Measurements from ENCODE around the gene SERPINF2.
"Not testable (repeated sequence)": the region's sequence is repeated elsewhere in the genome, so short reads cannot be mapped to it uniquely, and the experiment has no call there.

Gene SERPINF2

DNA sequence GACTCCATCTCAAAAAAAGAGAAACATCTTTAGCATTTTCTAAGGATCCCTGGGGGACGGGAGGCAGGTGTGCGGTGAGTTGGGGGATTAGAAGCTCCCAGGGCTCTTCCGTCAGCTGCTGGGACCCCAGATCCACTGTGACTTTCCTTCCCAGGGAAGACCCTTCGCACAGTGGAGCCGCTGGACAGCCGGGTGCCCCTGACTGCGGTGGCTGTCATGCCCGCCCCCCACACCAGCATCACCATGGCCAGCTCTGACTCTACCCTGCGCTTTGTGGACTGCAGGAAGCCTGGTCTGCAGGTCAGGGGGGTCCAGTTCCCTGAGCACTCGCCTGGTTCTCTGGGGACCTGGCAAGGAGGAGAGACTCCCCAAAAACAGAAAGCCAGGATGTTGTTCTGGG, 7.3 kb upstream of the SERPINF2 start:
- Histone ChIP-seq H3K27me3 (ENCODE audit: control insufficient read depth in 1 of 2, insufficient read depth in 2 of 2, low read length in 2 of 2) (no peaks in the 10 kb centered on the region), H3K27ac (ENCODE audit: low read depth, low read length) (no peak overlapping the region), H3K9me3 (ENCODE audit: control insufficient read depth in 1 of 2, low read length in 2 of 2) (no peaks in the 10 kb centered on the region), H3K36me3 (ENCODE audit: control insufficient read depth in 1 of 2, insufficient read depth in 2 of 2, low read length in 2 of 2) (peaks cover 5 to 37% of the 10 kb centered on the region in 2 donors), H3K4me3 (ENCODE audit: low read depth in 1 of 2, low read length in 2 of 2) (no peak overlapping the region), H3K9ac (ENCODE audit: low read depth in 1 of 2, low read length in 2 of 2) (no peak overlapping the region), H3K4me1 (ENCODE audit: control insufficient read depth in 1 of 2, insufficient read depth in 2 of 2, low read length in 2 of 2) (peaks cover 11 to 12% of the 10 kb centered on the region in 2 donors)

- Histone ChIP-seq H3K9me3 (ENCODE audit: control insufficient read depth in 1 of 2, low read length in 2 of 2) (no peaks in the 10 kb centered on the region), H3K4me3 (ENCODE audit: low read depth in 1 of 2, low read length in 2 of 2) (no peak overlapping the region), H3K4me1 (ENCODE audit: control insufficient read depth in 1 of 2, insufficient read depth in 2 of 2, low read length in 2 of 2) (peaks cover 8 to 11% of the 10 kb centered on the region in 2 donors), H3K36me3 (ENCODE audit: control insufficient read depth in 1 of 2, insufficient read depth in 2 of 2, low read length in 2 of 2) (peaks cover 5 to 37% of the 10 kb centered on the region in 2 donors), H3K27me3 (ENCODE audit: control insufficient read depth in 1 of 2, insufficient read depth in 2 of 2, low read length in 2 of 2) (no peaks in the 10 kb centered on the region), H3K27ac (ENCODE audit: low read depth, low read length) (no peak overlapping the region), H3K9ac (ENCODE audit: low read depth in 1 of 2, low read length in 2 of 2) (no peak overlapping the region)
Observed at GRCh38 chr17:1735834-1736347, 6.8 kb upstream of the SERPINF2 start.

- Histone ChIP-seq H3K27ac (ENCODE audit: low read depth, low read length) (peak overlapping the region; percentile 23), H3K9ac (ENCODE audit: low read depth in 1 of 2, low read length in 2 of 2) (peak overlapping the region in 1 of 2 donors; percentile 18), H3K4me3 (ENCODE audit: low read depth in 1 of 2, low read length in 2 of 2) (no peak overlapping the region), H3K4me1 (ENCODE audit: control insufficient read depth in 1 of 2, insufficient read depth in 2 of 2, low read length in 2 of 2) (peaks cover 8 to 11% of the 10 kb centered on the region in 2 donors), H3K36me3 (ENCODE audit: control insufficient read depth in 1 of 2, insufficient read depth in 2 of 2, low read length in 2 of 2) (peaks cover 5 to 37% of the 10 kb centered on the region in 2 donors), H3K27me3 (ENCODE audit: control insufficient read depth in 1 of 2, insufficient read depth in 2 of 2, low read length in 2 of 2) (no peaks in the 10 kb centered on the region), H3K9me3 (ENCODE audit: control insufficient read depth in 1 of 2, low read length in 2 of 2) (no peaks in the 10 kb centered on the region)
Observed at GRCh38 chr17:1736348-1737281, 6.1 kb upstream of the SERPINF2 start.

- Histone ChIP-seq H3K4me3 (ENCODE audit: low read depth in 1 of 2, low read length in 2 of 2) (no peak overlapping the region), H3K9ac (ENCODE audit: low read depth in 1 of 2, low read length in 2 of 2) (no peak overlapping the region), H3K27ac (ENCODE audit: low read depth, low read length) (peak overlapping the region; percentile 18), H3K4me1 (ENCODE audit: control insufficient read depth in 1 of 2, insufficient read depth in 2 of 2, low read length in 2 of 2) (peaks cover 14 to 15% of the 10 kb centered on the region in 2 donors), H3K27me3 (ENCODE audit: control insufficient read depth in 1 of 2, insufficient read depth in 2 of 2, low read length in 2 of 2) (no peaks in the 10 kb centered on the region), H3K36me3 (ENCODE audit: control insufficient read depth in 1 of 2, insufficient read depth in 2 of 2, low read length in 2 of 2) (peaks cover 5 to 37% of the 10 kb centered on the region in 2 donors), H3K9me3 (ENCODE audit: control insufficient read depth in 1 of 2, low read length in 2 of 2) (no peaks in the 10 kb centered on the region)
Observed at GRCh38 chr17:1737531-1738291, 5.0 kb upstream of the SERPINF2 start.

DNA sequence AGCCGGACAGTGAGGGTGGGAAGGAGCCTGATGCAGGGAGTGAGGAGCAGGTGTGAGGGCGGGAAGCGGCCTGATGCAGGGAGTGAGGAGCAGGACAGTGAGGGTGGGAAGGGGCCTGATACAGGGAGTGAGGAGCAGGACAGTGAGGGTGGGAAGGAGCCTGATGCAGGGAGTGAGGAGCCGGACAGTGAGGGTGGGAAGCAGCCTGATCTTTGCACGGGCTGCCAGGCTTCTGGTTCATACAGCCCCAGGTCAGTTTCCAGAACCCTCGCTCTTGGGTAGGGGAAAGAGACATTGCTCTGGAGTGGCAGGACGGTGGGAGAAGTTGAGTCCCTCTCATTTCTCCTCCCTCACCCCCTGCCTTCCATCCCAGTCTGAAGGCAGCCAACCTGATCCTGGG, 772 bp upstream of the SERPINF2 start:
- H3K27ac ChIP-seq (ENCODE audit: low read depth, low read length); H3K9ac ChIP-seq (ENCODE audit: low read depth in 1 of 2, low read length in 2 of 2); H3K4me3 ChIP-seq (ENCODE audit: low read depth in 1 of 2, low read length in 2 of 2); H3K27me3 ChIP-seq (ENCODE audit: control insufficient read depth in 1 of 2, insufficient read depth in 2 of 2, low read length in 2 of 2); H3K9me3 ChIP-seq (ENCODE audit: control insufficient read depth in 1 of 2, low read length in 2 of 2); H3K4me1 ChIP-seq (ENCODE audit: control insufficient read depth in 1 of 2, insufficient read depth in 2 of 2, low read length in 2 of 2): not testable (repeated sequence)
- peaks cover 5 to 13% of the 10 kb centered on the region in 2 donors for H3K36me3 ChIP-seq (ENCODE audit: control insufficient read depth in 1 of 2, insufficient read depth in 2 of 2, low read length in 2 of 2)

- H3K9ac ChIP-seq (ENCODE audit: low read depth in 1 of 2, low read length in 2 of 2), result no peak overlapping the region
- no peaks in the 10 kb centered on the region for H3K9me3 ChIP-seq (ENCODE audit: control insufficient read depth in 1 of 2, low read length in 2 of 2)
- no peak overlapping the region for H3K4me3 ChIP-seq (ENCODE audit: low read depth in 1 of 2, low read length in 2 of 2)
- peaks cover 0 to 2% of the 10 kb centered on the region in 2 donors for H3K36me3 ChIP-seq (ENCODE audit: control insufficient read depth in 1 of 2, insufficient read depth in 2 of 2, low read length in 2 of 2)
- H3K27me3 ChIP-seq (ENCODE audit: control insufficient read depth in 1 of 2, insufficient read depth in 2 of 2, low read length in 2 of 2), result no peaks in the 10 kb centered on the region
- peak overlapping the region; percentile 3 for H3K27ac ChIP-seq (ENCODE audit: low read depth, low read length)
- H3K4me1 ChIP-seq (ENCODE audit: control insufficient read depth in 1 of 2, insufficient read depth in 2 of 2, low read length in 2 of 2), result peaks cover 4 to 6% of the 10 kb centered on the region in 2 donors
Observed at GRCh38 chr17:1743088-1743439, 393 bp downstream of the SERPINF2 start.

GRCh38 chr17:1744551-1745512, 2.2 kb downstream of the SERPINF2 start:
- H3K4me3 ChIP-seq (ENCODE audit: low read depth in 1 of 2, low read length in 2 of 2), result no peak overlapping the region

GRCh38 chr17:1745513-1746020, 2.9 kb downstream of the SERPINF2 start:
- Histone ChIP-seq H3K27ac (ENCODE audit: low read depth, low read length) (no peak overlapping the region), H3K4me3 (ENCODE audit: low read depth in 1 of 2, low read length in 2 of 2) (no peak overlapping the region), H3K36me3 (ENCODE audit: control insufficient read depth in 1 of 2, insufficient read depth in 2 of 2, low read length in 2 of 2) (no peaks in the 10 kb centered on the region), H3K9me3 (ENCODE audit: control insufficient read depth in 1 of 2, low read length in 2 of 2) (no peaks in the 10 kb centered on the region), H3K4me1 (ENCODE audit: control insufficient read depth in 1 of 2, insufficient read depth in 2 of 2, low read length in 2 of 2) (peaks cover 4 to 6% of the 10 kb centered on the region in 2 donors), H3K27me3 (ENCODE audit: control insufficient read depth in 1 of 2, insufficient read depth in 2 of 2, low read length in 2 of 2) (no peaks in the 10 kb centered on the region), H3K9ac (ENCODE audit: low read depth in 1 of 2, low read length in 2 of 2) (no peak overlapping the region)

More at GRCh38 chr17:1744551-1745512, 2.2 kb downstream of the SERPINF2 start:
- Histone ChIP-seq H3K36me3 (ENCODE audit: control insufficient read depth in 1 of 2, insufficient read depth in 2 of 2, low read length in 2 of 2) (no peaks in the 10 kb centered on the region), H3K9ac (ENCODE audit: low read depth in 1 of 2, low read length in 2 of 2) (no peak overlapping the region), H3K27ac (ENCODE audit: low read depth, low read length) (no peak overlapping the region), H3K4me1 (ENCODE audit: control insufficient read depth in 1 of 2, insufficient read depth in 2 of 2, low read length in 2 of 2) (peaks cover 4 to 6% of the 10 kb centered on the region in 2 donors), H3K27me3 (ENCODE audit: control insufficient read depth in 1 of 2, insufficient read depth in 2 of 2, low read length in 2 of 2) (no peaks in the 10 kb centered on the region), H3K9me3 (ENCODE audit: control insufficient read depth in 1 of 2, low read length in 2 of 2) (no peaks in the 10 kb centered on the region)

DNA sequence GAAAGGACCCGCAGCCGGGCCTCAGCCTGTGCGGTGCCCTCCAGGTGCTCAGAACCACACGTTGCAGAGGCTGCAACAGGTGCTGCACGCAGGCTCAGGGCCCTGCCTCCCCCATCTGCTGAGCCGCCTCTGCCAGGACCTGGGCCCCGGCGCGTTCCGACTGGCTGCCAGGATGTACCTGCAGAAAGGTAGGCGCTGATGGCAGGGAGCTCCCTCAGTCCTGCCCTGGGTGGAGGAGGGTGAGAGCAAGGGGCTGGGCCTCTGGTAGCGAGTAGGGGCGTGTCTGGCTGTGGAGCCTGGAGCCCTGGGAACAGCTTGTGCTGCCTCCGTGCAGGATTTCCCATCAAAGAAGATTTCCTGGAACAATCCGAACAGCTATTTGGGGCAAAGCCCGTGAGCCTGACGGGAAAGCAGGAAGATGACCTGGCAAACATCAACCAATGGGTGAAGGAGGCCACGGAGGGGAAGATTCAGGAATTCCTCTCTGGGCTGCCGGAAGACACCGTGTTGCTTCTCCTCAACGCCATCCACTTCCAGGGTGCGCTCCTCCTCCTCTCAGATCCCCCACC, 4.4 kb downstream of the SERPINF2 start:
- H3K9ac ChIP-seq (ENCODE audit: low read depth in 1 of 2, low read length in 2 of 2), result no peak overlapping the region
- no peak overlapping the region for H3K4me3 ChIP-seq (ENCODE audit: low read depth in 1 of 2, low read length in 2 of 2)
- H3K27me3 ChIP-seq (ENCODE audit: control insufficient read depth in 1 of 2, insufficient read depth in 2 of 2, low read length in 2 of 2), result no peaks in the 10 kb centered on the region
- no peak overlapping the region for H3K27ac ChIP-seq (ENCODE audit: low read depth, low read length)
- H3K36me3 ChIP-seq (ENCODE audit: control insufficient read depth in 1 of 2, insufficient read depth in 2 of 2, low read length in 2 of 2), result no peaks in the 10 kb centered on the region
- H3K9me3 ChIP-seq (ENCODE audit: control insufficient read depth in 1 of 2, low read length in 2 of 2), result no peaks in the 10 kb centered on the region
- H3K4me1 ChIP-seq (ENCODE audit: control insufficient read depth in 1 of 2, insufficient read depth in 2 of 2, low read length in 2 of 2), result peaks cover 4 to 11% of the 10 kb centered on the region in 2 donors
